HepG2 (cell line): ENCODE measurements around the gene AGAP1. TPM values are rescaled to one million over a fixed set of nuclear protein-coding genes. Genes with fewer than 3 reads are reported as not detected.

Experiments used
- FOXA1 ChIP-seq, 2 experiments: fragments of 450-650 bp in 1 of 2; sonication (generic) in 1 of 2; formaldehyde crosslinking in 1 of 2; IDR thresholded peaks; 2 replicates each; pipeline versions ENCODE4 v1.4.0 to v1.6.1; 2016 to 2020; ENCODE audit warnings: missing genetic modification reagents in 1 of 2
- GATAD2A ChIP-seq: IDR thresholded peaks from 2 replicates; pipeline ENCODE4 v1.6.1; 2016
- HNRNPLL ChIP-seq: fragments of 200-400 bp; formaldehyde crosslinking; IDR thresholded peaks from 2 replicates; pipeline ENCODE4 v1.6.1; 2017; ENCODE audit warnings: mild to moderate bottlenecking, low read depth, low read length; ENCODE audit not compliant: poor library complexity, severe bottlenecking
- IKZF4 ChIP-seq: sonication (generic); formaldehyde crosslinking; IDR thresholded peaks from 2 replicates; pipeline ENCODE4 v1.5.1; 2020; ENCODE audit warnings: borderline replicate concordance, mild to moderate bottlenecking, low read depth, missing genetic modification reagents; ENCODE audit errors: not compliant biosample characterization
- KDM1A ChIP-seq: IDR thresholded peaks from 2 replicates; pipeline ENCODE4 v1.6.1; 2016; ENCODE audit warnings: missing compliant biosample characterization
- MAFK ChIP-seq, 2 experiments: IDR thresholded peaks in 1 of 2; conservative IDR thresholded peaks in 1 of 2; 2 replicates each; pipeline ENCODE4 v1.6.1; 2011; ENCODE audit warnings: improper control_type of control experiment in 2 of 2, low read length in 2 of 2
- MED1 ChIP-seq: sonication (generic); formaldehyde crosslinking; IDR thresholded peaks from 2 replicates; pipeline ENCODE4 v1.4.0; 2020; ENCODE audit warnings: missing genetic modification reagents
- NBN ChIP-seq: fragments of 450-650 bp; conservative IDR thresholded peaks from 2 replicates; pipeline ENCODE4 v1.6.1; 2017
- POLR2AphosphoS2 ChIP-seq: IDR thresholded peaks from 2 replicates; pipeline ENCODE4 v1.6.1; 2011; ENCODE audit warnings: low read depth, low read length, improper control_type of control experiment
- PRPF4 ChIP-seq: fragments of 200-400 bp; formaldehyde crosslinking; IDR thresholded peaks from 2 replicates; pipeline ENCODE4 v1.6.1; 2016; ENCODE audit warnings: low read length, low read depth; ENCODE audit not compliant: poor library complexity, severe bottlenecking
- RFX1 ChIP-seq: fragments of 450-650 bp; IDR thresholded peaks from 2 replicates; pipeline ENCODE4 v1.6.1; 2017
- SMAD9 ChIP-seq: sonication (generic); formaldehyde crosslinking; IDR thresholded peaks from 2 replicates; pipeline ENCODE4 v1.5.1; 2020; ENCODE audit warnings: mild to moderate bottlenecking, missing genetic modification reagents
- ZFP37 ChIP-seq: sonication (generic); formaldehyde crosslinking; IDR thresholded peaks from 2 replicates; pipeline ENCODE4 v1.4.0; 2020; ENCODE audit warnings: missing genetic modification reagents, borderline replicate concordance
- ZNF205 ChIP-seq: IDR thresholded peaks from 2 replicates; pipeline ENCODE4 v1.6.1; 2018; ENCODE audit warnings: missing biosample characterization, missing genetic modification reagents
- ZNF501 ChIP-seq: sonication (generic); formaldehyde crosslinking; IDR thresholded peaks from 2 replicates; pipeline ENCODE4 v1.5.1; 2020; ENCODE audit warnings: mild to moderate bottlenecking, moderate library complexity, missing genetic modification reagents
- ZNF569 ChIP-seq: sonication (generic); formaldehyde crosslinking; IDR thresholded peaks from 2 replicates; pipeline ENCODE4 v1.5.0; 2020; ENCODE audit warnings: mild to moderate bottlenecking, missing genetic modification reagents, moderate library complexity, borderline replicate concordance
- ZNF629 ChIP-seq: sonication (generic); formaldehyde crosslinking; conservative IDR thresholded peaks from 2 replicates; pipeline ENCODE4 v1.5.0; 2020; ENCODE audit warnings: missing genetic modification reagents
- ZNF850 ChIP-seq: sonication (generic); formaldehyde crosslinking; conservative IDR thresholded peaks from 2 replicates; pipeline ENCODE4 v1.9.0; 2021; ENCODE audit warnings: mild to moderate bottlenecking, missing genetic modification reagents
- ZSCAN20 ChIP-seq: sonication (generic); formaldehyde crosslinking; IDR thresholded peaks from 2 replicates; pipeline ENCODE4 v1.4.0; 2020; ENCODE audit warnings: missing genetic modification reagents, mild to moderate bottlenecking, borderline replicate concordance
- polyA plus RNA-seq, 8 experiments: library from polyadenylated mRNA; depleted of rRNA in 3 of 8; stranded (reverse) in 7 of 8; unstranded in 1 of 8; fragments of >200 nt; fragmentation: Illumina TruSeq in 4 of 8; extraction: Trizol in 4 of 8; gene quantifications; 2 replicates each; pipeline versions ENCODE4 v1.2.1 to v1.2.3, GENCODE V29; 2011 to 2016; ENCODE audit warnings: low read depth in 4 of 8, missing spikeins in 1 of 8, mixed read lengths in 1 of 8; ENCODE audit not compliant: insufficient read depth in 1 of 8
- total RNA-seq, 5 experiments: library from RNA; depleted of rRNA; stranded (reverse); fragments of >200 nt; fragmentation: Illumina TruSeq; extraction: Trizol; gene quantifications; 2 replicates each; pipeline ENCODE4 v1.2.3, GENCODE V29; 2016; ENCODE audit warnings: low read depth in 1 of 5
- TF ChIP-seq, protein P1 (sequence below): sonication (generic); formaldehyde crosslinking; IDR thresholded peaks from 2 replicates; pipeline ENCODE4 v1.4.0; 2020; ENCODE audit warnings: missing genetic modification reagents
- TF ChIP-seq, protein P2 (sequence below): IDR thresholded peaks from 2 replicates; pipeline ENCODE4 v1.6.1; 2016; ENCODE audit warnings: mild to moderate bottlenecking, missing biosample characterization, missing genetic modification reagents
- TF ChIP-seq, protein P3 (sequence below): sonication (generic); formaldehyde crosslinking; IDR thresholded peaks from 2 replicates; pipeline ENCODE4 v1.4.0; 2020; ENCODE audit warnings: mild to moderate bottlenecking, missing genetic modification reagents
- TF ChIP-seq, protein P4 (sequence below): sonication (generic); formaldehyde crosslinking; IDR thresholded peaks from 2 replicates; pipeline ENCODE4 v1.4.0; 2020; ENCODE audit warnings: missing genetic modification reagents

Gene AGAP1
- total and polyA plus RNA-seq, 2 of the 13 experiments (the other 11 are each of a cell fraction or from before 2014, with no cell fraction given) = 21.2 to 32.7 TPM

DNA sequence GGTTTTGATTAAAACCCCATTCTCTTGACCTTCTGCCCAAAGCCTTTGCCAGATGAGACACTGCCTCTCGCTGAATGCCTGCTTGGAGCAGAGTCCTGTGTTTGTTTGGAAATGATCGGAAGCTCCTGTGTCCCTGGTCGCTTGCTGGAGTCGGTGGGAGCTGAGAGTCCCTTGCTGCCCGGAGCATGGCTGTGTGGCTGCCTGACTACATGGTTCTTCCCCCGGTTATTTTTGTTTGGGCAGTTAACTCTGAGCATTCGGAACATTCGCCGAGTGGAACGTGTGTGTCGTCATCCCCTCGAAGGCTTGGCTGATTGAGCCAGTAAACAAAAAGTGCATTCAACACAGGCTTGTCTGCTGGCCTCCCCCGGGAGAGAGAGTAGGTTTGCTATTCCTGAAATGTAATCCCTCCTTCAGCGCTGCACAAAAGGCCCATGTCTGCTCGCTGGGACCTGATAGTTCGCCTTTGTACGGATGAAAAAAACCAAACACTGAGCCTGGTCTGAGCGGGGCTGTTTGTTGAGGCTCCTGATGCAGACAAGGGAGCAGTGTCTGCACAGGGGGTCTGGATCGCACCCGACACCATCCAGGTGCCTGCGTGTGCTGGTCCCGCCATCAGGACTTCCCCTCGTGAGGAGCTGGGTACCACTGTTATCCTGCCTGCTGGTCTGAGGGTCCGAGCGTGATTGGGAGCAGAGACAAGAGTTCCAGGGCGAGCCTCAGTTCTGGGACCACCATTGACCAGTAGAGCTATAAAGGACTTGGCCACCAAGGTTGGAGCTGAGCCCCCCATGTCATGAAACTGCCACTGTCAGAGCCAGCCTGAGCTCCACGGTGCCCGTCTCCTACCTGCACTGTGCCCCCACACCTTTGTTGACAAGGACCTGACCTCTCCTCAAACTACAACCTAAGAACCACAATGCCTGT lies 83.8 kb downstream of the AGAP1 start (continued):
- TF ChIP-seq ZNF569 (CRISPR knock-in tag) = no peak
- TF ChIP-seq KDM1A (CRISPR knock-in tag) = no peak
- TF ChIP-seq, protein P1, sequence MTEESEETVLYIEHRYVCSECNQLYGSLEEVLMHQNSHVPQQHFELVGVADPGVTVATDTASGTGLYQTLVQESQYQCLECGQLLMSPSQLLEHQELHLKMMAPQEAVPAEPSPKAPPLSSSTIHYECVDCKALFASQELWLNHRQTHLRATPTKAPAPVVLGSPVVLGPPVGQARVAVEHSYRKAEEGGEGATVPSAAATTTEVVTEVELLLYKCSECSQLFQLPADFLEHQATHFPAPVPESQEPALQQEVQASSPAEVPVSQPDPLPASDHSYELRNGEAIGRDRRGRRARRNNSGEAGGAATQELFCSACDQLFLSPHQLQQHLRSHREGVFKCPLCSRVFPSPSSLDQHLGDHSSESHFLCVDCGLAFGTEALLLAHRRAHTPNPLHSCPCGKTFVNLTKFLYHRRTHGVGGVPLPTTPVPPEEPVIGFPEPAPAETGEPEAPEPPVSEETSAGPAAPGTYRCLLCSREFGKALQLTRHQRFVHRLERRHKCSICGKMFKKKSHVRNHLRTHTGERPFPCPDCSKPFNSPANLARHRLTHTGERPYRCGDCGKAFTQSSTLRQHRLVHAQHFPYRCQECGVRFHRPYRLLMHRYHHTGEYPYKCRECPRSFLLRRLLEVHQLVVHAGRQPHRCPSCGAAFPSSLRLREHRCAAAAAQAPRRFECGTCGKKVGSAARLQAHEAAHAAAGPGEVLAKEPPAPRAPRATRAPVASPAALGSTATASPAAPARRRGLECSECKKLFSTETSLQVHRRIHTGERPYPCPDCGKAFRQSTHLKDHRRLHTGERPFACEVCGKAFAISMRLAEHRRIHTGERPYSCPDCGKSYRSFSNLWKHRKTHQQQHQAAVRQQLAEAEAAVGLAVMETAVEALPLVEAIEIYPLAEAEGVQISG (CRISPR knock-in tag) = 0 out of 2 replicates have a peak, but pooled peaks have one; percentile 42
- TF ChIP-seq MAFK (conservative IDR thresholded peaks at IDR 0.05 in 1 of 2, IDR thresholded peaks at IDR 0.05 in 1 of 2; ENCODE audit: low read length in 2 of 2) = no peak
- TF ChIP-seq SMAD9 = no peak
- TF ChIP-seq MED1 (CRISPR knock-in tag) = peak; percentile 59; the same call in 1 of the 2 replicates
- no peak for TF ChIP-seq FOXA1 (IDR thresholded peaks at IDR 0.05)
- no peak for TF ChIP-seq FOXA1 (CRISPR knock-in tag; IDR thresholded peaks at IDR 0.05)
- TF ChIP-seq, protein P2, sequence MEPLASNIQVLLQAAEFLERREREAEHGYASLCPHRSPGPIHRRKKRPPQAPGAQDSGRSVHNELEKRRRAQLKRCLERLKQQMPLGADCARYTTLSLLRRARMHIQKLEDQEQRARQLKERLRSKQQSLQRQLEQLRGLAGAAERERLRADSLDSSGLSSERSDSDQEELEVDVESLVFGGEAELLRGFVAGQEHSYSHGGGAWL (CRISPR knock-in tag) = no peak; the same call in 1 of the 2 replicates
- TF ChIP-seq POLR2AphosphoS2 = no peak
- TF ChIP-seq GATAD2A (CRISPR knock-in tag) = peak; percentile 83
- peak; percentile 97 for TF ChIP-seq HNRNPLL
- no peak; the same call in none of the 2 replicates for TF ChIP-seq ZNF501 (CRISPR knock-in tag)
- TF ChIP-seq IKZF4 (CRISPR knock-in tag) = no peak
- TF ChIP-seq NBN = no peak
- TF ChIP-seq RFX1 = no peak
- no peak for TF ChIP-seq ZSCAN20 (CRISPR knock-in tag)
- no peak for TF ChIP-seq ZNF205 (CRISPR knock-in tag)
- TF ChIP-seq PRPF4 = no peak
- TF ChIP-seq ZNF850 (CRISPR knock-in tag) = no peak
- TF ChIP-seq, protein P3, sequence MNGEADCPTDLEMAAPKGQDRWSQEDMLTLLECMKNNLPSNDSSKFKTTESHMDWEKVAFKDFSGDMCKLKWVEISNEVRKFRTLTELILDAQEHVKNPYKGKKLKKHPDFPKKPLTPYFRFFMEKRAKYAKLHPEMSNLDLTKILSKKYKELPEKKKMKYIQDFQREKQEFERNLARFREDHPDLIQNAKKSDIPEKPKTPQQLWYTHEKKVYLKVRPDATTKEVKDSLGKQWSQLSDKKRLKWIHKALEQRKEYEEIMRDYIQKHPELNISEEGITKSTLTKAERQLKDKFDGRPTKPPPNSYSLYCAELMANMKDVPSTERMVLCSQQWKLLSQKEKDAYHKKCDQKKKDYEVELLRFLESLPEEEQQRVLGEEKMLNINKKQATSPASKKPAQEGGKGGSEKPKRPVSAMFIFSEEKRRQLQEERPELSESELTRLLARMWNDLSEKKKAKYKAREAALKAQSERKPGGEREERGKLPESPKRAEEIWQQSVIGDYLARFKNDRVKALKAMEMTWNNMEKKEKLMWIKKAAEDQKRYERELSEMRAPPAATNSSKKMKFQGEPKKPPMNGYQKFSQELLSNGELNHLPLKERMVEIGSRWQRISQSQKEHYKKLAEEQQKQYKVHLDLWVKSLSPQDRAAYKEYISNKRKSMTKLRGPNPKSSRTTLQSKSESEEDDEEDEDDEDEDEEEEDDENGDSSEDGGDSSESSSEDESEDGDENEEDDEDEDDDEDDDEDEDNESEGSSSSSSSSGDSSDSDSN (CRISPR knock-in tag) = peak; percentile 77
- no peak for TF ChIP-seq ZFP37 (CRISPR knock-in tag)
- TF ChIP-seq ZNF629 = no peak
- TF ChIP-seq, protein P4, sequence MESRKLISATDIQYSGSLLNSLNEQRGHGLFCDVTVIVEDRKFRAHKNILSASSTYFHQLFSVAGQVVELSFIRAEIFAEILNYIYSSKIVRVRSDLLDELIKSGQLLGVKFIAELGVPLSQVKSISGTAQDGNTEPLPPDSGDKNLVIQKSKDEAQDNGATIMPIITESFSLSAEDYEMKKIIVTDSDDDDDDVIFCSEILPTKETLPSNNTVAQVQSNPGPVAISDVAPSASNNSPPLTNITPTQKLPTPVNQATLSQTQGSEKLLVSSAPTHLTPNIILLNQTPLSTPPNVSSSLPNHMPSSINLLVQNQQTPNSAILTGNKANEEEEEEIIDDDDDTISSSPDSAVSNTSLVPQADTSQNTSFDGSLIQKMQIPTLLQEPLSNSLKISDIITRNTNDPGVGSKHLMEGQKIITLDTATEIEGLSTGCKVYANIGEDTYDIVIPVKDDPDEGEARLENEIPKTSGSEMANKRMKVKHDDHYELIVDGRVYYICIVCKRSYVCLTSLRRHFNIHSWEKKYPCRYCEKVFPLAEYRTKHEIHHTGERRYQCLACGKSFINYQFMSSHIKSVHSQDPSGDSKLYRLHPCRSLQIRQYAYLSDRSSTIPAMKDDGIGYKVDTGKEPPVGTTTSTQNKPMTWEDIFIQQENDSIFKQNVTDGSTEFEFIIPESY = no peak
